CD14-positive monocyte (primary cell): Measurements from ENCODE around the gene DNAH1. TPM values are rescaled to one million over a fixed set of nuclear protein-coding genes. Genes with fewer than 3 reads are reported as not detected.
A peak's percentile ranks its signal among the peaks of the same experiment; 100 is the strongest.

ENCODE experiments used
- DNase-seq, 3 donors: peaks; one replicate each; pipeline ENCODE4 v3.0.0-alpha.2; 2011 to 2022
- H2AFZ ChIP-seq: 2 replicates; pipeline ENCODE4 v1.6.0; 2012; ENCODE audit warnings: mild to moderate bottlenecking, low read depth, low read length, inconsistent platforms; ENCODE audit not compliant: insufficient read depth, poor library complexity, severe bottlenecking
- H3K27ac ChIP-seq, 2 donors: 1 replicate in 1 of 2; 2 replicates in 1 of 2; pipeline ENCODE4 v1.5.1; 2012 to 2013; ENCODE audit warnings: low read length in 2 of 2, control low read depth in 1 of 2, inconsistent platforms in 1 of 2, low read depth in 1 of 2, mild to moderate bottlenecking in 1 of 2
- H3K27me3 ChIP-seq, 2 donors: one replicate each; pipeline versions ENCODE4 v1.6.0 to v1.6.1; 2011 to 2013; ENCODE audit warnings: low read length in 2 of 2; ENCODE audit not compliant: control insufficient read depth in 2 of 2, insufficient read depth in 2 of 2
- H3K36me3 ChIP-seq, 2 donors: replicated peaks in 1 of 2; 1 replicate in 1 of 2; 2 replicates in 1 of 2; pipeline versions ENCODE4 v1.5.1 to v1.6.1; 2012 to 2013; ENCODE audit warnings: low read length in 2 of 2, control low read depth in 1 of 2, inconsistent platforms in 1 of 2, mild to moderate bottlenecking in 1 of 2; ENCODE audit not compliant: insufficient read depth in 2 of 2, control insufficient read depth in 1 of 2
- H3K4me1 ChIP-seq, 2 donors: 1 replicate in 1 of 2; 2 replicates in 1 of 2; pipeline versions ENCODE4 v1.5.1 to v1.6.1; 2012 to 2013; ENCODE audit warnings: low read length in 2 of 2, control low read depth in 1 of 2, inconsistent platforms in 1 of 2, mild to moderate bottlenecking in 1 of 2, moderate library complexity in 1 of 2; ENCODE audit not compliant: insufficient read depth in 2 of 2, control insufficient read depth in 1 of 2
- H3K4me2 ChIP-seq: replicated peaks from 2 replicates; pipeline ENCODE3; 2012; ENCODE audit warnings: low read length, moderate library complexity, mild to moderate bottlenecking; ENCODE audit not compliant: poor library complexity, severe bottlenecking; ENCODE audit errors: extremely low read depth
- H3K4me3 ChIP-seq, 3 experiments: fragments of 200-600 bp in 1 of 3; sonication (generic) in 1 of 3; replicated peaks in 1 of 3; 1 replicate in 2 of 3; 2 replicates in 1 of 3; pipeline ENCODE4 v1.5.1; 2011 to 2013; ENCODE audit warnings: low read length in 3 of 3, mild to moderate bottlenecking in 3 of 3, control low read depth in 2 of 3, low read depth in 2 of 3, inconsistent platforms in 1 of 3, moderate library complexity in 1 of 3
- H3K79me2 ChIP-seq: 2 replicates; pipeline ENCODE4 v1.6.0; 2012; ENCODE audit warnings: mild to moderate bottlenecking, control low read depth, inconsistent platforms, low read length, moderate library complexity; ENCODE audit not compliant: insufficient read depth
- H3K9ac ChIP-seq: 2 replicates; pipeline ENCODE4 v1.6.0; 2017; ENCODE audit warnings: low read length, mild to moderate bottlenecking; ENCODE audit not compliant: insufficient read depth, poor library complexity, severe bottlenecking
- H3K9me3 ChIP-seq, 2 donors: replicated peaks in 1 of 2; 1 replicate in 1 of 2; 2 replicates in 1 of 2; pipeline versions ENCODE4 v1.5.1 to v1.6.1; 2012 to 2013; ENCODE audit warnings: low read length in 2 of 2, control low read depth in 1 of 2; ENCODE audit not compliant: control insufficient read depth in 1 of 2, insufficient read depth in 1 of 2
- H4K20me1 ChIP-seq: 2 replicates; pipeline ENCODE4 v1.6.0; 2012; ENCODE audit warnings: mild to moderate bottlenecking, low read length, control low read depth, moderate library complexity; ENCODE audit not compliant: insufficient read depth
- H3K27ac Mint-ChIP-seq, 7 donors: one replicate each; pipeline ENCODE4 v1.8.0; 2020; ENCODE audit warnings: mild to moderate bottlenecking in 7 of 7, mixed read lengths in 7 of 7, moderate library complexity in 6 of 7, inconsistent platforms in 2 of 7
- H3K27me3 Mint-ChIP-seq, 3 donors: one replicate each; pipeline ENCODE4 v1.8.0; 2021 to 2022; ENCODE audit warnings: low read depth in 3 of 3, mild to moderate bottlenecking in 3 of 3, mixed read lengths in 3 of 3, moderate library complexity in 3 of 3, inconsistent platforms in 1 of 3
- H3K36me3 Mint-ChIP-seq, 2 donors: one replicate each; pipeline ENCODE4 v1.8.0; 2020; ENCODE audit warnings: mixed read lengths in 2 of 2, inconsistent platforms in 1 of 2, mild to moderate bottlenecking in 1 of 2
- H3K4me1 Mint-ChIP-seq: one replicate; pipeline ENCODE4 v1.8.0; 2020; ENCODE audit warnings: mild to moderate bottlenecking, mixed read lengths
- H3K4me3 Mint-ChIP-seq, 2 donors: one replicate each; pipeline ENCODE4 v1.8.0; 2020; ENCODE audit warnings: mild to moderate bottlenecking in 2 of 2, mixed read lengths in 2 of 2, moderate library complexity in 1 of 2
- H3K9me3 Mint-ChIP-seq, 7 donors: one replicate each; pipeline ENCODE4 v1.8.0; 2020 to 2022; ENCODE audit warnings: mixed read lengths in 7 of 7, mild to moderate bottlenecking in 6 of 7, moderate library complexity in 6 of 7, inconsistent platforms in 2 of 7
- CTCF ChIP-seq: fragments of 200-600 bp; IDR thresholded peaks from one replicate; pipeline ENCODE4 v1.8.0; 2022; ENCODE audit warnings: antibody characterized with exemption, mild to moderate bottlenecking
- WGBS: methylation state at CpG from one replicate; pipeline ENCODE4 v1.1.5; 2013; ENCODE audit warnings: missing lambda C conversion rate; ENCODE audit not compliant: insufficient coverage; 5-methylcytosine and 5-hydroxymethylcytosine counted together
- intact Hi-C, 2 donors: fragments of 100-400 bp; cut with micrococcal nuclease; formaldehyde crosslinking; loops; one replicate each; pipeline versions ENCODE4 v1.15.0 to v1.15.1; 2023
- polyA plus RNA-seq, 3 donors: library from polyadenylated mRNA; depleted of rRNA in 1 of 3; unstranded in 2 of 3; stranded (reverse) in 1 of 3; fragments of 300-500 nt in 2 of 3; fragments of >200 nt in 1 of 3; fragmentation: Illumina TruSeq in 2 of 3; gene quantifications; 1 replicate in 2 of 3; 2 replicates in 1 of 3; pipeline ENCODE4 v1.2.3, GENCODE V29; 2012 to 2021

DNAH1 gene
- polyA plus RNA-seq, 3 donors, result 0.15 to 47.0 (median 0.25) TPM

- H3K9me3 ChIP-seq, result no peaks in the 10 kb centered on the region
- intact Hi-C loops, result loop anchor here (1.0 to 2.0 kb wide), 2 partner anchors 16 to 19 kb away; partner anchors contain the start of gene SEMA3G (in 1 of the 2)
- H3K36me3 ChIP-seq, result no peaks in the 10 kb centered on the region
- DNase-seq, result peak; percentile 44 to 63 (median 61)
- peaks cover 2 to 8% (median 3%) of the 10 kb centered on the region in 3 donors for H3K27me3 Mint-ChIP-seq
- H3K79me2 ChIP-seq, result no peaks in the 10 kb centered on the region
- no peak overlapping the region for H3K4me2 ChIP-seq
- H3K9ac ChIP-seq, result no peak overlapping the region
- peaks cover 0 to 3% (median 0%) of the 10 kb centered on the region in 7 donors for H3K9me3 Mint-ChIP-seq
- no peaks in the 10 kb centered on the region for H3K27me3 ChIP-seq
- WGBS, result 0% methylated on average over 1 of the region's 7 CpGs
- H2AFZ ChIP-seq, result no peak overlapping the region
- peak; percentile 81 for TF ChIP-seq CTCF
- peaks cover 15 to 20% of the 10 kb centered on the region in 2 donors for H3K4me1 ChIP-seq
- H3K36me3 Mint-ChIP-seq, result no peaks in the 10 kb centered on the region
- H3K4me1 Mint-ChIP-seq, result peaks cover 22% of the 10 kb centered on the region
- H3K4me3 ChIP-seq, result no peak overlapping the region
- H3K27ac ChIP-seq, result no peak overlapping the region
- no peak overlapping the region for H3K4me3 Mint-ChIP-seq
- H3K27ac Mint-ChIP-seq, result peak overlapping the region in 1 of 7 donors; percentile 18
- no peaks in the 10 kb centered on the region for H4K20me1 ChIP-seq
Observed at GRCh38 chr3:52428151-52429005, 112.3 kb downstream of the DNAH1 start.

GRCh38 chr3:52429031-52429430 is 112.9 kb downstream of the DNAH1 start:
- H3K9ac ChIP-seq, result no peak overlapping the region
- no peaks in the 10 kb centered on the region for H3K36me3 ChIP-seq
- no peaks in the 10 kb centered on the region for H3K27me3 ChIP-seq
- peaks cover 0 to 3% (median 0%) of the 10 kb centered on the region in 7 donors for H3K9me3 Mint-ChIP-seq
- H2AFZ ChIP-seq, result no peak overlapping the region
- DNase-seq, result no peak
- H3K4me1 ChIP-seq, result peaks cover 20 to 25% of the 10 kb centered on the region in 2 donors
- no peak overlapping the region for H3K4me2 ChIP-seq
- H3K4me3 ChIP-seq, result no peak overlapping the region
- no CpG with 5 or more reads among the region's 3 CpGs for WGBS
- no peak overlapping the region for H3K27ac ChIP-seq
- peaks cover 27% of the 10 kb centered on the region for H3K4me1 Mint-ChIP-seq
- intact Hi-C loops, result loop anchor here in 1 of 2 donors (2.0 kb wide), 1 partner anchor 16 kb away; the partner anchor contains the start of gene SEMA3G
- H3K27ac Mint-ChIP-seq, result peak overlapping the region in 1 of 7 donors; percentile 27
- no peaks in the 10 kb centered on the region for H4K20me1 ChIP-seq
- H3K9me3 ChIP-seq, result no peaks in the 10 kb centered on the region
- H3K79me2 ChIP-seq, result no peaks in the 10 kb centered on the region
- no peak overlapping the region for H3K4me3 Mint-ChIP-seq
- H3K27me3 Mint-ChIP-seq, result peaks cover 2 to 8% (median 3%) of the 10 kb centered on the region in 3 donors
- TF ChIP-seq CTCF, result no peak
- H3K36me3 Mint-ChIP-seq, result no peaks in the 10 kb centered on the region
